CD4-positive, alpha-beta T cell treated with Interleukin-4 for 1 hour (primary cell): ENCODE measurements around the gene RBMS1.
"Not testable (repeated sequence)": the region's sequence is repeated elsewhere in the genome, so short reads cannot be mapped to it uniquely, and the experiment has no call there.

ENCODE experiments used
- DNase-seq, 2 donors: peaks; one replicate each; pipeline ENCODE4 v3.0.0-alpha.2; 2020 to 2022

Gene RBMS1

DNA sequence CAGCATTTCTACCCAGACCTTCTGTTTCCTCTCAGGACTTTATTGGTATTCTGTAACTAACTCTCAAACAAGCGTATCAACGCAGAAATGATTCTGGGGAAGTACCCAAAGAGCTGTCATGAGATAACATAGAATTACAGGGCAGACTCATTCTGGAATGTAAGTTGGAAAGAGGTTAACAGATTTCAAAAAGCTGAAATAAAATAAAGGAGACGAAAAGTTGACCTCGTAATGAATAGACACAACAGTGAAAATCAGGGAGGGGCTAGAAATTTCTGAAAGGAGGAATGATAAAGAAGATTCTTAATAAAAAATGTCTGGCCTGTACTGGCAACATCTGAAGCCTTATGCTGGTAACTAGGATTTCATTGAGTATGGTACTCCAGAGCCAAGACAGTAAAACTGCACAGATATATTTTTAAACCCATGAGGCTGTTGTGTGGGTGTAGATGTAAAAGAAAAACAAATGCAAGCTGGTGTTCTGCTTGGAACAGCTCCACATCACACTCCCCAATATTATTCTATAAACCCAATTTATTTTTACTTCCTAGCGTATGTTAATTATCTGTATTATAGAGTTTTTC is 23.9 kb downstream of the RBMS1 start:
- no peak for DNase-seq

DNA sequence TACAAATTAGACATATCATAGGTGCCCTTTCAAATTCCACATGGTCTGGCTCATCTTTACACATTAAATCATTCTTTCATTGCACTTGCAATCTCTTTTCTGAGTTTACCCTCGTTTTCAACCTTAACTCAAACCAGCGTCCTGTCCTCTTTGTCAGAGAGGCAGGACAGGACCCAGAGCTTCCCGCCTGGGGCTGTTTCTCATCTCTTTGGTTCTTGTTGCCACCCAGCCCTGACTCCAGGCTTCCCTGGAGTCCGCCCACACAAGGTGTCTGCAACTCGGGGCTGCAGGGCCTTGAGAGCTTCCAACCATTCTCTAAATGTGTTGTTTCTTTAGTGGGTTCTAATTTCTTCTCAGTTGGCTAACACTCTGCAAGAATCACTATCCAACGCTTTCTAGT is 24.4 kb downstream of the RBMS1 start:
- no peak for DNase-seq

DNA sequence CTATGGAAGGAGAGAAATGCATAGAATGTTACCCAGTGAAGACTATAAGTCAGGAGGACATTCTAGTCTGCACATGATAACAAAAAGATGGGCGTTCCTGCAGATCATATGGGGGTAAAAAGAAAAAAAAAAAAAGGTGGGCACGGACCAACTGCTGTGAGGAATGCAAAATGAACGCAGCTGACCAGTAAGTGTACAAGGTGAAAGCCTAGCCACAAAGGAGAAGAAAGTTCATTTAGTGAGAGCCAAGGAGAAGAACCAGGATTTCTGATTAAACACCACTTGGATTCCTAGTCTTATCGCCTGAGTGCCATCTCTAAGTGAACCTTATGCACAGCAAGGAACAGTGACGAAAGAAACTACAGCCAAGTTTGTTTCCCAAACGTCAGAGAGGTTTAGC is 26.5 kb downstream of the RBMS1 start:
- no peak for DNase-seq

DNA sequence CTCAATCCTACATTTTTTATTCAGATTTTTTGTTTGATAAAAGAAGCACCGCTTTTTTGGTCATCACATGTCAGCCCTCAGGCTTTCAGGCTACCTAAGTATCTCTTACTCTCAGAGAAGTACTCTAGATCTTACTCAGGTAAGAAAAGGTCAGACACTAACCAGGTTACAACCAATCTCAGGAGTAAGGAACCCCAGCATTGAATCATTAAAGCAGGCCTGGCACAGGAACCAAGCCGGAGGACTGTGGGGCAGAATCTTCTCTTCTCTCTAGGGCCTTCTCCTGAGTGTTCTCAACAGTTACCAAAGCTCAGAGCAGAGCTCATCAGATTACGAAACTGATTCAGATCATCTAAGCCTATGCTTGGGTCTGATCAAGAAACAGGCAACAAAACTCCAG is 28.2 kb downstream of the RBMS1 start:
- DNase-seq = no peak

DNA sequence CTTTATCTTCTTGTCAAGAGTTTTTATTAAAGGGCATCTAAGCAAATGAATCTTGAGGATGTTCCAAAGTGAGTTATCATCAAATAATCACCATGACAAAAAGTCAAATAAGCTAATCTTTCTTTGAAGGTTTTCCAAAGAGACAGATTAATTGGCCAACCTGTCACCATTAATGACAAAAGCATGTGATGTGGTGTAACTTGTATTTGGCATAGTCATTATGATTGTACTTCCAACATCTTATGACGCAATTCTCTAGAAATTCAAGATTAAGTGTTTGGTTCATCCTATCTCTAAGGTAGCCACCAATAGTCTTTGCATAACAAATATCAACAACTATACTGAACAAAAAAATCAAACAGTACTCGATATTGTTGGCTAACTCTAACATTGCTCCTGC is 28.6 kb downstream of the RBMS1 start:
- DNase-seq = no peak

DNA sequence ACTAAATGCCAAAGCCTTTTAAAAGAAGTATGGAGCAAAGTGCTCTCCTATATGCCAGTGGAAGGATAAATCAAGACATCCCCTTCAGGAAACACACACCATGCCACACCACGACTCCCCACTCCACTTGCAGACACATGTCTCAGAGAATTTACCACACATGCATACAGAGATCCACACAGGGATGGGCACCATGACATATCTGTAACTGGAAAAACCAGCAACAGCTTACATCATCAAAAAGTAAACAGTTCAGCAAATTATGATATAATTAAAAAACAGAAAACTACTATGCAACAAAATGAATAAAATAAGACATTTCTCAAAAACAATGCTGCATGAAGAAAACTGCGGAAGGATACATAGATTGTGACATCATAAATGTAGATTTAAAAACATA is 29.6 kb downstream of the RBMS1 start:
- no peak for DNase-seq

DNA sequence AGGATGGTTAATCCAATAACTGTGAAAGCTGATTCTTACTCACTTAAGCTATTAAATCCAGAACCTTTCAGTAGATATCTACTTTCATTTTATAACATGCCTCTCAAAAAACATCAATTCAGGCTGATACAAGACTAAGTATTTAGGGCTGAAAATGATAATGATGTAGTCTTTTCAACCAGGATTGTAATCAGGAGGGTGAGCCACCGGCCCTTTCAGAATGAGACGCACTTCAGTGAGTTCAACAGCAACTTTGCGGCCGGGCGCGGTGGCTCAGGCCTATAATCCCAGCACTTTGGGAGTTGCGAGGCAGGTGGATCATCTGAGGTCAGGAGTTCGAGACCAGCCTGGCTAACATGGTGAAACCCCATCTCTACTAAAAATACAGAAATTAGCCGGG is 30.4 kb downstream of the RBMS1 start:
- DNase-seq = no peak

DNA sequence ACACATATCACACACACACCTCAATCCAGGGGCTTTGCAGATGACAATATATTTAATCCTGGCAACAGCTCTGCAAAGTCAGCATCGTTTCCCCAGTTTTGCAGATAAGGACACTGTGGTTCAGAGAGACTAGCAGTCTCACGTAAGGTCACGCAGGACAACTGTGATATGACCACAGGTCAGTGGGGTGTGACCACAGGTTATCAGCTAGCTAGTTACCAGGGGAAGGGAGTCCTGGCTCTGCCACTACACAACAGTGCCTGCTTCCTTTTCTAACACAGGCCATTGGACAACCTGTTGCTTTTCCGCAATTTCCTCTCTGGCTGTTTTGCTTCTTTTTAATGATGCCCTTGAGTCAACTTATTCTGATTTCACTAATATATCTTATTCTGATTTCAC is 33.3 kb downstream of the RBMS1 start:
- DNase-seq = no peak

DNA sequence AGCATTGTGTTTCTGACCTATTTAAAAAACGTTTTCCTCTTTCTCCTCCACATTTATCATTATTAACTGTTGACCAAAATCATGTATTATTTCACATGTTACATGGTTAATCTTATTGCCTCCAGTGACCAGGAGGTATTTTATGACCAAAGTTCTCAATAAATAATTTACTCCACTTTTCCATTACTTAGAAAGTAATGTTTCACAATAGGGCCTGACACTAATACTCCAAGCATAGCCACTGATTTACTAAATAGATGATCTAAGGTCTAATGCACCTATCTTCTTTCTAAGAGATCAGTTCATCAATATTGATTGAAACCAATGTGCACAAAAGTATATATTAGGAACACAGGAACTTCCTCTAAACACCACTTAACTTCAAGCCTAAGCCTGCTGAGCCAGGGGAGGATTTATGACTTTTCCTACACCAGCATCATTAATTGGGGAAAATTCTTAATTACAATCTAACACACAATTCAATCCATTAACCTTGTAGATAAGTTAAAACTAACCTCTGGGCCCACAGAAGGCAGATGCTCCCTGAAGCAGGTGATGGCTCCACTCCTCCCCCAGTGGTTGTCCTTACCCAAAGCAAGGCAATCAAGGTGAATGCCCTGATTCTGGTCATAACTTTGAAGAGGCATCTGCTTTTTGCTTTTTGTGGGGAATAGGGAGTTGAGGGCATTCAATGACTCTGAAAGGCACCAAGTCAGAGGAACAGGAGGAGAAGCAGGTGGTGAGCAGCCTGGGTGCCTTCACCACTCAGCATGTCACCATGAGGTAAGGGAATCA is 33.9 kb downstream of the RBMS1 start:
- DNase-seq = no peak

DNA sequence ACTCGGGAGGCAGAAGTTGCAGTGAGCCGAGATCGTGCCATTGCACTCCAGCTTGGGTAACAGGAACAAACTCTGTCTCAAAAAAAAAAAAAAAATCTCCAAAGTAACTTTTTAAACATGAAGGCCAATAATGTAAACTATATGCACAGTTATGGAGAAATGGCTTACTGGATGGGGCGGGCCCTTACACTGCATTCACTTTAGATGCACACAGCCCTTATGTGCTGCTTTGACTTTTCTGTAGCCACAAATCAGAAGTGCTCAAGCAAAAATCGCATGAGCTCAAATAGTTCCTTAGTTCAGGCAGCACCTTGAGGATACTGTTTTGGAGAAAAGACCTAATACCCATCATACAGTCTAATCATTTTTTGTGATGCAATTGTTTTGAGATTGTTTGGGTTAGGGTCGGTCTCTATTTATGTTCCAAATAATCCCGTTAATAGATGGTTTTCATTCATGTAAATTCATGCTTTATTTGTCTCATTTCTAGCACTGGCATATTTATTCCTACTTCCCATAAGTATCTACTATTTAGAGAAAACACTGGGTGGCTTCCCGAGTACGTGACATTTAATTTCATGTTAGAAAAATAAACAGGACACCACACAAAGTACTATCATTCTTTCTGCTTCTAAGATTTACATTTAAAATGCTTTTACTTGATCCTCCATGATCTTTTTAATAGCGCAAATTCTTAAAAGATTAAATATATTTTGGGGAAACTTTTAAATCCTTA is 34.7 kb downstream of the RBMS1 start:
- no peak for DNase-seq

DNA sequence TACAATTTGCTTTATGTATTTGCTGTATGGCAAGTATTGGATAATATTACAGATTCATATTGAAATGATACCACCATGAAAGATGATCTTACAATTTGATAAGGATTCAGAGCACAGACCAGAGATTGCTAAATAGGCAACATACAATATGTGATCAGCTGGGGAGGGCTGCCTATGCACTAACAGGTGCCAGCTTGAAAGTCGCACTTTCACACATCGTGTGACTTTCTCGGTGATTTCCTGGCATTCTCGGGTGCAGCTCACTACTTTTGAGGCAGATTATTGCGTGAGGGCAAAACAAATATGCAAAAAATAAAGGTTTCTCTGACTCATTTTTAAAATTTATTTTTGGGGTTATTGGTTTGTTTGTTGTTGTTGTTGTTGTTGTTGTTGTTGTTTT is 36.0 kb downstream of the RBMS1 start:
- DNase-seq = no peak

DNA sequence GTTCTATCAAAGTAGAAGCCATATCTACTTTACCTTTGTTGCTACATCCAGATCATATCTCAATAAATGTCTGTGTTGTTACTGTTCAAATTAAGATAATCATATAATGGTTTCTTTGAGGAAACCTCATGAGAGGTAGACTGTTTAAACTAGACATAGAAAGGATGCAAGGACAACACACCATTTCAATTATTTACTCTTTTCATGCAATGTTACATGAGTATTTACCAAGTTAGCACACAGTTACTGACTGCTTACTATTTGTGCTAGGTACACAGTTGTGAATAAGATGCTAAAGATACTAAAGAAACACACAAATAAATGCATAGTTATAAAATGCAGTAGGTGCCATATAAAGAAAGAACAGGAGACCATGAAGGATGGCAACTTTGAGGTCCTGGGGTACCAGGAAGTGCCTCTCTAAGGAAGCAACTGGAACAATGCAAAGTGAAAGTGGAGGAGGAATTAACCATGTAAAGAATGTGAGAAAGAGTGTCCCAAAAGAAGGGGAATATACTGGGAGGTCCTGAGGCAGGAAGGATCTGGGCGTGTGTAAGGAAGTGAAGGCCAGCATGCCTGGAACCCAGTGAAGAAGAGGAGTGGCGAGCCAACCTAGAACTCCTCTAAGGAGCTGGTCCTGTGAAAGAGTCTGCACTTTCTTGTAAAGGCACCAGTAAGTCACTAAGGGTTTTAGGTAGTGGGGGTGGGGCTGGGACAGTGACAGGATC is 39.4 kb downstream of the RBMS1 start:
- DNase-seq = no peak

DNA sequence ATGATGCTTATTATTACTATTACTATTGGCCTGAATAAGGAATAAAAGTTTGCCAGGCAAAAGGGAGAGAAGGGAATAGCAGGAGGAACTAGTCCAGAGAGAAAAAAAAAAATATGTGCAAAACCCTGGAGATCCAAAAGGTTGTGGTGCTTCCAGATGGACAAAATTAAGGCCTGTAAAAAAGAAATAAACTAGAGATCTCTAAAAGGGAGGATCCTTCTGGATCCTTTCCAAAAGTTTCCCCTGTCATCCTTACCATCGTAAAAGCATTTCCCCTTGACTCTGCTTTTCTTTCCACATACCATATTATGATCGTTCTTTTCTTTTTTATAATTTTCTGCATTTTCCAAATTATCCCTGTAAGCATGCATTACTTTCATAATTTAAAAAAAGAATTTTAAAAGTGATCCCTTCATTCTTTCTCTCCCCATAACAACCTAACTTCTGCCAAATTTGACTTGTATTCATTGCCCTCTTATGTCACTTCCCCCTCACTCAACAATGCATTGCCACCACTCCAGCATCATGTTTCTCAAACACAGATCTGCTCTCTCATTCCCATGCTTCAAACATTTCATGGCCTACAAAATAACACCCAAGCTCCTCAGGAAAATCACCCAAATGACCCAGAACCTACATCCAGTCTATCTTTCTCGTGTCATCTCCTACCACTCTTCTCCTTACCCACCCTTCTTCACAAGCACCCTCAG is 40.3 kb downstream of the RBMS1 start:
- DNase-seq = no peak

DNA sequence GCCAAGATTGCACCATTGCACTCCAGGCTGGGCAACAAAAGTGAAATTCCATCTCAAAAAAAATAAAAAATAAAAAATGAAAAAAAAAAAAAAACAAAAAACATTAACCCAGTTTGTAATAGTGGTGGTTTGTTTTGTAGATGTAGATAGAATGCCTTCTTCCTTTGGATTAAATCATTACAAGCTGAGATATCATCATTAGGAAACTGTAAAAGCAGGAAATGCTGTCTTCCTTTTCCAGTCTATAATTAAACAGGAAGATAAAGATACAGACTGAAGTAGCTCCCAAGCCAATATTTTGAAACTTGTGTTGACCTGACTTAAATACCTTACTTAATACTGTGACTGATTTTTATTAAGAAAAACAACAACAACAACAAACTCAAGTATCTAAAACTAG is 43.1 kb downstream of the RBMS1 start:
- no peak for DNase-seq

DNA sequence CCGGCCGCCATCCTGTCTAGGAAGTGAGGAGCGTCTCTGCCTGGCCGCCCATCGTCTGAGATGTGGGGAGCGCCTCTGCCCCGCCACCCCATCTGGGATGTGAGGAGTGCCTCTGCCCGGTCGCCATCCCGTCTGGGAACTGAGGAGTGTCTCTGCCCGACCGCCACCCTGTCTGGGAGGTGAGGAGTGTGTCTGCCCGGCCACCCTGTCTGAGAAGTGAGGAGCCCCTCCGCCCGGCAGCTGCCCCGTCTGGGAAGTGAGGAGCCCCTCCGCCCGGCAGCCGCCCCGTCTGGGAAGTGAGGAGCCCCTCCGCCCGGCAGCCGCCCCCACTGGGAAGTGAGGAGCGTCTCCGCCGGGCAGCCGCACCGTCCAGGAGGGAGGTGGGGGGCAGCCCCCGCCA is 44.8 kb downstream of the RBMS1 start:
- DNase-seq = not testable (repeated sequence)

DNA sequence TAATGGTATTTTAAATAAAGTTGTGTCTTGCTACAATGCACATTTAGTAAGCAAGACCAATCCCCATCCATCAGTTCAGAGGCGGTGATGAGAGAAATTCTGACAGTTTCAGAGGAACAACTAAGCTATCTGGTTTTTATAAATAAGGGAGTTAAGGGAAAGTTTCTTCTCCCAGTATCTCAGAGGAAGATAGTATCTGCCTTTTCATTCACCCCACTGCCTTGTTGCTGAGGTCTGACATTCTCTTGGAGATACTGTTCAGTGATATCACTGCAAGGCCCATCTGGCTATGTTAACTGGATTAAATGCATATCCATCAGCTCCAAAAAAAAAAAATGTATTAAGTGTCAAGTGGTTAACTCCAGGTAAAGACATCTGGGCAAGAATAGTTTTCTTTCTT is 47.9 kb downstream of the RBMS1 start:
- DNase-seq = no peak

DNA sequence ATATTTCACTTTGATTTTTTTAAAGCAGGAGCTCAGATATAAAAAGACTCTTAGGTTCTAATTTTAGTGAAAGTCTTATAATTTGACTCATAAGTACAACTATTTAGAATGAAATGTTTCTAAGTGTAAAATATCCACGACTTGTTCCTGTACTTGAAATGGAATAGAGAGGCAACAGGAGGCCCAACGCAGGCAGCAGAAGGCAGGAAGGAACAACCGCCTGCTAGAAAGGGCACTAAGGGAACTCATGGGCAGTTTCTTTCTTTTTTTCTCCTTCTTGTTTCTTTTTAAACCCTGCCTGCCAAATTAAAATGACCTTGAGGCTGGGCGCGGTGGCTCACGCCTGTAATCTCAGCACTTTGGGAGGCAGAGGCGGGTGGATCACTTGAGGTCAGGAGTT is 51.0 kb downstream of the RBMS1 start:
- DNase-seq = no peak

DNA sequence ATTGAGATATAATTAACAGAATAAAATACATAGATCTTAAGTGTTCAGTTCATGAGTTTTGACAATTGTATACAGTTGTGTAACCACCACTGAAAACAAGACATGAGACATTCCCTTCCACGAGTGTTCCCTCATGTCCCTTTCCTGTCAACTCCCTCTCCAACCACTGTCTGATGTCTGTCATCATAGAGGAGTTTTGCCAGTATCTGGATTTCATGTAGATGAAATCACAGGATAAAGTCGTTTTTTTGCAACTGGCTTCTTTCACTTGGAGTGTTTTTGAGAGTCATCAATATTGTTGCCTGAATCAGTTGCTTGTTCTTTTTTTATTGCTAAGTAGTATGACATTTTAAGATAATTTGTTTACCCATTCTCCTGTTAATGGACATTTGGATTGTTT is 52.7 kb downstream of the RBMS1 start:
- no peak for DNase-seq

DNA sequence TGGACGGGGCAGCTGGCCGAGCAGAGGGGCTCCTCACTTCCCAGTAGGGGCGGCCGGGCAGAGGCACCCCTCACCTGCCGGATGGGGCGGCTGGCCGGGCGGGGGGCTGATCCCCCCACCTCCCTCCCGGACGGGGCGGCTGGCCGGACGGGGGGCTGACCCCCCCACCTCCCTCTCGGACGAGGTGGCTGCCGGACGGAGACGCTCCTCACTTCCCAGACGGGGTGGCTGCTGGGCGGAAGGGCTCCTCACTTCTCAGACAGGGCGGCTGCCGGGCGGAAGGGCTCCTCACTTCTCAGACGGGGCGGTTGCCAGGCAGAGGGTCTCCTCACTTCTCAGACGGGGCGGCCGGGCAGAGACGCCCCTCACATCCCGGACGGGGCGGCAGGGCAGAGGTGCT is 54.6 kb downstream of the RBMS1 start:
- not testable (repeated sequence) for DNase-seq

DNA sequence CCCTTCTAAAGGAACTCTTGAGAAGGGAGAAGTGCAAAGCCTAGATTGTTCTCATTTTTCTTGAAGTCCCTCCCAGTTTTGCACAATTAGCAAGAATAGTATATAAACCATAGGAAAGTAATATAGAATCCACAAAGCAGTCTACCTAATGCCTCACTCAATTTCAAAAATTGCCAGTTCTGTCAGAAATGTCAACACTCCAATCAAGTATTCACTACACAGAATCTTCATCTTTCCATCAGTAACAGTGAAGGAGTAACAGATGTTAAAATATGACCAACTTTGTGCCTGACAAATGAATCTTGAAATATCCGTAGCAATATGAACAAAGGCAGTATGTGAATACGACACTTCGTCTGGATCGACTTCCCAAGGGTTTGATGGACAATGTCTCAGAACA is 56.3 kb downstream of the RBMS1 start:
- DNase-seq = no peak

DNA sequence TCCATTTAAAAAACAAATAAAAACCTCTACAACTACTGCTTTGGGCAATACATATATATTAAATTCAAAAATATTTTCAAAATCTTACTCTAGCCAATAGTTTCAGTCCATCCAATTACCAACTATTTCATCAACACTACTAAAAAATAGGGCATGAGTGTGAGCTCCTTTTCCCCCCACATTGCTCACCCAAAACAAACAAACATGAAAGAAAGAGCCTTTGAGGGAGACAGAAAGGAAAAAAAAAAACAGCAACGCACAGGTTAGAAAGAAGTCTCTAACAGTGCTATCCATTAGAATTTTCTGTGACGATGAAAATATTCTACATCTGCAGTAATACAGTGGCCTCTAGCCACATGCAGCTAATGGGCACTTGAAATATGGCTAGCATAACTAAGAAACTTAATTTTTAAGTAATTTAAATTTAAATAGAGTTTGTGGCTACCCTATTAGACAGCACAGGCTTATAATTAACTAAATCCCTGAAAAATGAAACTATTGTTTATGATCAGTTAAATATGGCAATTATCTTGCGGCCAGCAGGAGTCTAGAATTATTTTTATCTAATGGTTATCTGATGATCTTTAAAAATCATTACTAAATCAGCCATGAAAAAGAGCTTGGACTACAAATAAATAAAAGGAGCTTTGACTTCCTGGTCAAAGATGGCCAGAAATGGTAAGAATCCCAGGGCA is 59.2 kb downstream of the RBMS1 start:
- no peak for DNase-seq

DNA sequence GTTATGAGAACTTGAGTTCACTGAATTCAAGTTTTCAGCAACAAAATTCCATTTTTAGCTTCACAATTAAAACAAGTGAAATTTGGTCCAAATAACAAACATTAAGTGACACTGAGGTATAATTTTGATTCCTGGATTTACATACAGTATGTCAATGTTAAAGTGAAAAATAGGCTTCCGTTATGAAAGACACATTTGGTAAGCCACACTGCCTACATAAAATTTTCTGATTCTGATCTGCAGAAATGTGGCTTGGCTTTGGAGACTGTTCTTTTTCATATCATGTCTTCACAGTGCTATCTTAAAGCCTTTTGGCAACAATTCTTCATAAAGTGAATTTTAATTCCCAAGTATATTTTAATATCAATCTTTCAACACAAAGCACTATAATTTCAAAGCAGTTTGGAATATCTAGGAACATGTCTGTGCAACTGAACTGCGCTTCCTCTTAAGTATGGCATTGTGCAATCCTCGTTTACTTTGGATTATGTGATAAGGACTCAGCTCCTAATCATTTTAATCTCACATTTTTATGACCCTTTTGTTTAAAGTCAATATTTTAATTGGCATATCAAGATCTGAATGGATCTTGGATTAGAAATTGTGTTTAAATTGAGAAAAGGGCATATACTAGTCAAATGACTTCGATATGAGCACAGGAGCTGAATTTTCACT is 60.0 kb downstream of the RBMS1 start:
- DNase-seq = no peak
